Panc1 (cell line): ENCODE results near the gene ZC2HC1B. TPM values are rescaled to one million over a fixed set of nuclear protein-coding genes. Genes with fewer than 3 reads are reported as not detected.

ENCODE experiments used
- ATAC-seq: fragments of 200-7000 bp; cut with Tn5 transposase; 2 replicates; pipeline ENCODE4 v1.9.1; 2020; ENCODE audit warnings: mild to moderate bottlenecking, moderate library complexity
- BruUV-seq: library from RNA; stranded (reverse); fragments of 400-500 nt; replicated peaks from 2 replicates; lab custom pipeline; 2021; lab: Mats Ljungman, UMichigan
- CTCF ChIA-PET: fragments of 300-600 bp; sonication (Branson Sonifier 250); formaldehyde crosslinking; loops from one replicate; lab custom pipeline; 2022; ENCODE audit warnings: antibody characterized with exemption; lab: Charles Lee
- POLR2A ChIA-PET: fragments of 300-600 bp; sonication (Branson Sonifier 250); formaldehyde crosslinking; loops from one replicate; lab custom pipeline; 2022; ENCODE audit warnings: antibody characterized with exemption; lab: Charles Lee
- DNase-seq: peaks from one replicate; pipeline ENCODE4 v3.0.0-alpha.2; 2010; ENCODE audit warnings: low read depth, low spot score
- H3K27ac ChIP-seq: 2 replicates; pipeline ENCODE4 v1.5.1; 2011; ENCODE audit warnings: mild to moderate bottlenecking, low read length, inconsistent platforms
- H3K27me3 ChIP-seq: fragments of 200-500 bp; sonication (Bioruptor generic); 2 replicates; pipeline ENCODE4 v1.6.0; 2014; ENCODE audit warnings: low read length, inconsistent platforms; ENCODE audit not compliant: control insufficient read depth, insufficient read depth
- H3K36me3 ChIP-seq: fragments of 200-500 bp; sonication (Bioruptor generic); 2 replicates; pipeline ENCODE4 v1.5.1; 2014; ENCODE audit warnings: inconsistent platforms, mild to moderate bottlenecking, low read length, moderate library complexity; ENCODE audit not compliant: control insufficient read depth, insufficient read depth
- H3K4me1 ChIP-seq: 2 replicates; pipeline ENCODE4 v1.5.1; 2011; ENCODE audit warnings: inconsistent platforms, mild to moderate bottlenecking, low read length, moderate library complexity; ENCODE audit not compliant: control insufficient read depth, insufficient read depth
- H3K4me3 ChIP-seq, 2 experiments: 2 replicates each; pipeline ENCODE4 v1.5.1; 2011 to 2012; ENCODE audit warnings: low read depth in 2 of 2, low read length in 2 of 2, mild to moderate bottlenecking in 2 of 2, inconsistent platforms in 1 of 2, moderate library complexity in 1 of 2
- H3K9me3 ChIP-seq: fragments of 200-500 bp; sonication (Bioruptor generic); 2 replicates; pipeline ENCODE4 v1.5.1; 2014; ENCODE audit warnings: low read depth, mild to moderate bottlenecking, inconsistent platforms, low read length, moderate library complexity; ENCODE audit not compliant: control insufficient read depth, insufficient read depth
- POLR2AphosphoS5 ChIP-seq: IDR thresholded peaks from 2 replicates; pipeline ENCODE4 v1.6.1; 2012; ENCODE audit warnings: mild to moderate bottlenecking, low read depth, low read length, moderate library complexity
- SIN3A ChIP-seq: IDR thresholded peaks from 2 replicates; pipeline ENCODE4 v1.6.1; 2012; ENCODE audit warnings: low read depth, mild to moderate bottlenecking, low read length, moderate library complexity, borderline replicate concordance; ENCODE audit not compliant: insufficient read depth
- TCF7L2 ChIP-seq: IDR thresholded peaks from 2 replicates; pipeline ENCODE4 v1.6.1; 2011; ENCODE audit warnings: mild to moderate bottlenecking, low read depth, low read length, inconsistent platforms
- in situ Hi-C: cut with HindIII; loops from 2 replicates; pipeline ENCODE4 v1.10.0; 2016; ENCODE audit warnings: low sequenced_read_pairs, low pct_unique_long_range_greater_than_20kb
- intact Hi-C: fragments of 100-400 bp; cut with micrococcal nuclease; formaldehyde crosslinking; loops from one replicate; pipeline ENCODE4 v1.10.0; 2022; ENCODE audit not compliant: unreplicated experiment
- total RNA-seq: library from RNA; stranded (reverse); gene quantifications from one replicate; pipeline ENCODE4 v1.2.1, GENCODE V29; 2021; ENCODE audit not compliant: unreplicated experiment
- TF ChIP-seq, protein P1 (sequence below), 2 experiments: IDR thresholded peaks; 2 replicates each; pipeline ENCODE4 v1.6.1; 2011 to 2012; ENCODE audit warnings: low read depth in 2 of 2, control low read depth in 1 of 2, low read length in 1 of 2, mild to moderate bottlenecking in 1 of 2, moderate library complexity in 1 of 2; ENCODE audit not compliant: insufficient read depth in 1 of 2
- TF ChIP-seq, protein P2 (sequence below): fragments of 450-650 bp; IDR thresholded peaks from 2 replicates; pipeline ENCODE4 v1.5.1; 2017; ENCODE audit warnings: mild to moderate bottlenecking

The ZC2HC1B gene
- total RNA-seq, 1 experiment from 2014 or later: not detected

DNA sequence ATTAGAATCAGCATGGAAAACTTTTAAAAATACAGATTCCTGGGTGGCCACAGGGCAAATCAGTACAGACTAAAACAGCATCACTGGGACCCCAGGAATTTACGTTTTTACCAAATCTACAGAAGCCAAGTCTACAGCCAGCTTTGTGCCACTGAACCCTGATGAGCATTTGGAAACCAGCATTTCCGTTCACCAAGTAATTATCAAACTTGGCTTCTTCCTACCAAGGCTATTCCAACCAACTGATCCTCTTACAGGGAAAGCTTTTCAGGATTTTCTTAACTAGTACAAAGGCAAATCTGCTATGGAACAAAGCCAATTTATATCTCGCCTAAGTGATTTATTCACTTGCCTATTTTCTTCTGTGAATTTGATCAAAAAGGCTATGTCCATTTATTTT lies 96.8 kb downstream of the ZC2HC1B start:
- no peaks in the 10 kb centered on the region for H3K9me3 ChIP-seq
- no peak overlapping the region for H3K27ac ChIP-seq
- no peak overlapping the region for H3K4me3 ChIP-seq
- TF ChIP-seq SIN3A (no peak), TCF7L2 (no peak), POLR2AphosphoS5 (no peak)
- TF ChIP-seq, protein P1, sequence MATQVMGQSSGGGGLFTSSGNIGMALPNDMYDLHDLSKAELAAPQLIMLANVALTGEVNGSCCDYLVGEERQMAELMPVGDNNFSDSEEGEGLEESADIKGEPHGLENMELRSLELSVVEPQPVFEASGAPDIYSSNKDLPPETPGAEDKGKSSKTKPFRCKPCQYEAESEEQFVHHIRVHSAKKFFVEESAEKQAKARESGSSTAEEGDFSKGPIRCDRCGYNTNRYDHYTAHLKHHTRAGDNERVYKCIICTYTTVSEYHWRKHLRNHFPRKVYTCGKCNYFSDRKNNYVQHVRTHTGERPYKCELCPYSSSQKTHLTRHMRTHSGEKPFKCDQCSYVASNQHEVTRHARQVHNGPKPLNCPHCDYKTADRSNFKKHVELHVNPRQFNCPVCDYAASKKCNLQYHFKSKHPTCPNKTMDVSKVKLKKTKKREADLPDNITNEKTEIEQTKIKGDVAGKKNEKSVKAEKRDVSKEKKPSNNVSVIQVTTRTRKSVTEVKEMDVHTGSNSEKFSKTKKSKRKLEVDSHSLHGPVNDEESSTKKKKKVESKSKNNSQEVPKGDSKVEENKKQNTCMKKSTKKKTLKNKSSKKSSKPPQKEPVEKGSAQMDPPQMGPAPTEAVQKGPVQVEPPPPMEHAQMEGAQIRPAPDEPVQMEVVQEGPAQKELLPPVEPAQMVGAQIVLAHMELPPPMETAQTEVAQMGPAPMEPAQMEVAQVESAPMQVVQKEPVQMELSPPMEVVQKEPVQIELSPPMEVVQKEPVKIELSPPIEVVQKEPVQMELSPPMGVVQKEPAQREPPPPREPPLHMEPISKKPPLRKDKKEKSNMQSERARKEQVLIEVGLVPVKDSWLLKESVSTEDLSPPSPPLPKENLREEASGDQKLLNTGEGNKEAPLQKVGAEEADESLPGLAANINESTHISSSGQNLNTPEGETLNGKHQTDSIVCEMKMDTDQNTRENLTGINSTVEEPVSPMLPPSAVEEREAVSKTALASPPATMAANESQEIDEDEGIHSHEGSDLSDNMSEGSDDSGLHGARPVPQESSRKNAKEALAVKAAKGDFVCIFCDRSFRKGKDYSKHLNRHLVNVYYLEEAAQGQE (IDR thresholded peaks at IDR 0.05; ENCODE audit: insufficient read depth in 1 of 2, low read depth in 2 of 2, low read length in 1 of 2): no peak
- TF ChIP-seq, protein P2, sequence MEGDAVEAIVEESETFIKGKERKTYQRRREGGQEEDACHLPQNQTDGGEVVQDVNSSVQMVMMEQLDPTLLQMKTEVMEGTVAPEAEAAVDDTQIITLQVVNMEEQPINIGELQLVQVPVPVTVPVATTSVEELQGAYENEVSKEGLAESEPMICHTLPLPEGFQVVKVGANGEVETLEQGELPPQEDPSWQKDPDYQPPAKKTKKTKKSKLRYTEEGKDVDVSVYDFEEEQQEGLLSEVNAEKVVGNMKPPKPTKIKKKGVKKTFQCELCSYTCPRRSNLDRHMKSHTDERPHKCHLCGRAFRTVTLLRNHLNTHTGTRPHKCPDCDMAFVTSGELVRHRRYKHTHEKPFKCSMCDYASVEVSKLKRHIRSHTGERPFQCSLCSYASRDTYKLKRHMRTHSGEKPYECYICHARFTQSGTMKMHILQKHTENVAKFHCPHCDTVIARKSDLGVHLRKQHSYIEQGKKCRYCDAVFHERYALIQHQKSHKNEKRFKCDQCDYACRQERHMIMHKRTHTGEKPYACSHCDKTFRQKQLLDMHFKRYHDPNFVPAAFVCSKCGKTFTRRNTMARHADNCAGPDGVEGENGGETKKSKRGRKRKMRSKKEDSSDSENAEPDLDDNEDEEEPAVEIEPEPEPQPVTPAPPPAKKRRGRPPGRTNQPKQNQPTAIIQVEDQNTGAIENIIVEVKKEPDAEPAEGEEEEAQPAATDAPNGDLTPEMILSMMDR: no peak
- ATAC-seq (no peak), DNase-seq (no peak)
- ChIA-PET POLR2A (no interaction called here), CTCF (interaction anchor here (0.6 kb wide), 1 partner anchor 508 kb away, joined by 4 read pairs; no protein-coding TSS in a partner anchor)
- in situ Hi-C loops: no loop called here
- BruUV-seq: no TSS peak
- peaks cover 2% of the 10 kb centered on the region; the same call in 1 of the 2 replicates for H3K27me3 ChIP-seq
- intact Hi-C loops: no loop called here
- no peaks in the 10 kb centered on the region for H3K36me3 ChIP-seq
- H3K4me1 ChIP-seq: no peaks in the 10 kb centered on the region

DNA sequence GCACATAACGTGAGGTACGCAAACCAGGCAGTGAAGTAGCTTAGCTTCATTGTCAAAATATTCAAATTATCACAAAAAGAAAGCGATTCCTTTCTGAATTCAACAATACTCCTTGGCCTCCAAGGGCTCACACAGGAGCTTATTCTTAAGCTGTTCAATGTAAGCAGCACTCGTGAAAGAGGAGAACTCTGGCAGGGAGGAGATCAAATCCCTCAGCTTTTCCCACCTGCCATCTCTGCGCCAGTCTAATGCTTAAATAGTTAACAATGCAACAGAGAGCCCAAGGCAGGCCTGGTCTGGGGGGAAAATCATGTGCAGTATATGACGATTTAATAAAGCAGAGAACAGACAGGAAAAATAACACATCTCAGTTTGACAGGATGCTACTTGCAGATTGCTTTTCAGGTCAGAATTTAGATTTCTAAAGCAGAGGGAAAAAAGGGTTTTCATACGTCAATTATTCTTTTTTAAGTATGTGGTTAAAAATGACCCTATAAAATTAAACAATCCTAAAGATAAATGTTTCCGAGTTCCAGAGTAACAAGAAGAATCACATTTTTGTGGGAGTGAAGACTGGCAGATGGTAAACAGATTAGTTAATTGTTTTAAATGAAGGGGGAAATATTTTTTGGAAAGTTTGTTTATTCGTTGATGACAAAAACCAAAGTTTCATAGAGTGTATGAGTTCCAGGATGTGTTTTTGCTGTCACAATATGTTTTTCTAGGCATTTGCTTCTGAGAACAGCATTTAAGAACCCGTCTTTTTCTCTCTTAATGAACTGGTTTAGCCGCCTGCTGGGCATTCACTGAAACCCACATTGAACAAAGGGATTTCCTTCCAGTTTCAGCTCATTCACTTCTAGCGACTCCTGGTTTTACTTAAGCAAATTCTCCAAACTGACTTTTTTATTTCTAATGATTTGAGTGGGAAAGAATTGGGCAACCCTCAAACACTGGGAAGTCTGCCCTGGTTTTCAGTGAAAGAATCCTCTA lies 97.9 kb downstream of the ZC2HC1B start:
- Histone ChIP-seq H3K4me3 (no peak overlapping the region), H3K9me3 (no peaks in the 10 kb centered on the region), H3K4me1 (no peaks in the 10 kb centered on the region), H3K27ac (no peak overlapping the region), H3K36me3 (no peaks in the 10 kb centered on the region), H3K27me3 (peaks cover 2% of the 10 kb centered on the region; the same call in 1 of the 2 replicates)
- CTCF ChIA-PET: interaction anchor here (0.6 kb wide), 1 partner anchor 509 kb away, joined by 4 read pairs; no protein-coding TSS in a partner anchor
- no TSS peak for BruUV-seq
- intact Hi-C loops: no loop called here
- TF ChIP-seq, protein P2: peak; percentile 27; the same call in 1 of the 2 replicates
- TF ChIP-seq POLR2AphosphoS5: no peak
- TF ChIP-seq, protein P1 (IDR thresholded peaks at IDR 0.05; ENCODE audit: insufficient read depth in 1 of 2, low read depth in 2 of 2, low read length in 1 of 2): no peak
- TF ChIP-seq SIN3A: no peak
- no peak for TF ChIP-seq TCF7L2
- no peak for DNase-seq
- POLR2A ChIA-PET: no interaction called here
- in situ Hi-C loops: no loop called here
- no peak for ATAC-seq
